ENCODE measurements around the gene DDX6. TPM values are rescaled to one million over a fixed set of nuclear protein-coding genes. Genes with fewer than 3 reads are reported as not detected.

DDX6 gene
- total and polyA plus RNA-seq, 2 donors (not counting 3 experiments of a cell fraction or from before 2014, with no cell fraction given), result 19.1 to 138 TPM

DNA sequence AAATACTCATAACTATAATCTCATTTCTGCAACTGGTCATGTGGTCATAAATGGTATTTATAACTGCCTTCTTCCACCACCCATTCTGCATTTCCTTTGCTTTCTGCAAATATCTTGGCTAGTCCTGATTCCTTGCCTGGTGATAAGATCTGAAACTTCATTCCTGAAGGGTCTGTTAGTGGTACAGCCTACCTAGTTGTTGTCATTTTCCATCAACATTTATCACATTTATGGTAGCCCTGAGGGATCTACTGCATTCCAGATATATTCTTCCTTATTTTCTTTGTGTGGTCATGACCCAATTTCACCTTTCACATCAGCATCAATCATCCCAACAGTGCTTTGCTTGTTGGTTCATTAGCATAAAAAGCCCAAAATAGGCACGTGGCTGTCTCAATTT lies 50.1 kb downstream of the DDX6 start:
- no peaks in the 10 kb centered on the region for H4K20me1 ChIP-seq (replicated peaks; ENCODE audit: control insufficient read depth, extremely low read depth, insufficient read depth, low read length)
- no peaks in the 10 kb centered on the region for H3K9me3 ChIP-seq (replicated peaks; ENCODE audit: control insufficient read depth, insufficient read depth, low read length)
- no peak overlapping the region for H3K9ac ChIP-seq (replicated peaks; ENCODE audit: extremely low read depth, insufficient read depth, low read length)
- no peaks in the 10 kb centered on the region for H3K4me1 ChIP-seq (ENCODE audit: control insufficient read depth, extremely low read depth, insufficient read depth, low read length)
- H3K4me3 ChIP-seq (replicated peaks in 1 of 3; ENCODE audit: insufficient read depth in 1 of 3, low read depth in 1 of 3, low read length in 3 of 3), result no peak overlapping the region
- POLR2A ChIA-PET, result no interaction called here
- H3K27ac ChIP-seq (ENCODE audit: insufficient read depth, low read depth, low read length), result no peak overlapping the region
- no peaks in the 10 kb centered on the region for H3K36me3 ChIP-seq (ENCODE audit: control insufficient read depth in 2 of 2, extremely low read depth in 1 of 2, insufficient read depth in 2 of 2, low read length in 2 of 2)
- DNase-seq (ENCODE audit: low read depth, low spot score) (no peak), FAIRE-seq (no peak)
- intact Hi-C loops (cut with micrococcal nuclease), result no loop called here
- no peak overlapping the region for H3K4me2 ChIP-seq (ENCODE audit: insufficient read depth, low read length)
- BruUV-seq (replicated peaks), result no TSS peak
- CTCF ChIA-PET, result interaction anchor here (2.0 kb wide), 1 partner anchor 51 kb away, joined by 9 read pairs; no protein-coding TSS in a partner anchor
- TF ChIP-seq POLR2A (IDR thresholded peaks at IDR 0.05; ENCODE audit: low read depth, low read length), result no peak
- no peak for TF ChIP-seq GATA2 (IDR thresholded peaks at IDR 0.05; ENCODE audit: insufficient read depth, insufficient read length, low read depth, low read length)
- TF ChIP-seq, protein P1, sequence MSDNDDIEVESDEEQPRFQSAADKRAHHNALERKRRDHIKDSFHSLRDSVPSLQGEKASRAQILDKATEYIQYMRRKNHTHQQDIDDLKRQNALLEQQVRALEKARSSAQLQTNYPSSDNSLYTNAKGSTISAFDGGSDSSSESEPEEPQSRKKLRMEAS (IDR thresholded peaks at IDR 0.05; ENCODE audit: insufficient read depth, insufficient read length), result no peak
- TF ChIP-seq JUN (IDR thresholded peaks at IDR 0.05; ENCODE audit: borderline replicate concordance, insufficient read depth, insufficient read length, low read depth), result no peak
- no peak for TF ChIP-seq FOS (IDR thresholded peaks at IDR 0.05; ENCODE audit: borderline replicate concordance, insufficient read depth, low read length)
- no peak for TF ChIP-seq EZH2 (IDR thresholded peaks at IDR 0.05; ENCODE audit: borderline replicate concordance, low read depth, low read length, severe bottlenecking)
- no peak for TF ChIP-seq POLR2AphosphoS5 (IDR thresholded peaks at IDR 0.05; ENCODE audit: insufficient read depth, low read depth, low read length)
- TF ChIP-seq, protein P2, sequence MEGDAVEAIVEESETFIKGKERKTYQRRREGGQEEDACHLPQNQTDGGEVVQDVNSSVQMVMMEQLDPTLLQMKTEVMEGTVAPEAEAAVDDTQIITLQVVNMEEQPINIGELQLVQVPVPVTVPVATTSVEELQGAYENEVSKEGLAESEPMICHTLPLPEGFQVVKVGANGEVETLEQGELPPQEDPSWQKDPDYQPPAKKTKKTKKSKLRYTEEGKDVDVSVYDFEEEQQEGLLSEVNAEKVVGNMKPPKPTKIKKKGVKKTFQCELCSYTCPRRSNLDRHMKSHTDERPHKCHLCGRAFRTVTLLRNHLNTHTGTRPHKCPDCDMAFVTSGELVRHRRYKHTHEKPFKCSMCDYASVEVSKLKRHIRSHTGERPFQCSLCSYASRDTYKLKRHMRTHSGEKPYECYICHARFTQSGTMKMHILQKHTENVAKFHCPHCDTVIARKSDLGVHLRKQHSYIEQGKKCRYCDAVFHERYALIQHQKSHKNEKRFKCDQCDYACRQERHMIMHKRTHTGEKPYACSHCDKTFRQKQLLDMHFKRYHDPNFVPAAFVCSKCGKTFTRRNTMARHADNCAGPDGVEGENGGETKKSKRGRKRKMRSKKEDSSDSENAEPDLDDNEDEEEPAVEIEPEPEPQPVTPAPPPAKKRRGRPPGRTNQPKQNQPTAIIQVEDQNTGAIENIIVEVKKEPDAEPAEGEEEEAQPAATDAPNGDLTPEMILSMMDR (IDR thresholded peaks at IDR 0.05; ENCODE audit: extremely low read depth in 1 of 2, insufficient read depth in 1 of 2, low read depth in 1 of 2, low read length in 2 of 2), result no peak
- TF ChIP-seq MYC (IDR thresholded peaks at IDR 0.05; ENCODE audit: low read depth, low read length), result no peak
- H3K79me2 ChIP-seq (ENCODE audit: control insufficient read depth, insufficient read depth, low read length), result no peaks in the 10 kb centered on the region
- peaks cover 2% of the 10 kb centered on the region in 2 experiments for H3K27me3 ChIP-seq (ENCODE audit: control insufficient read depth in 2 of 2, insufficient read depth in 2 of 2, low read length in 2 of 2)
- no peaks in the 10 kb centered on the region for H3K9me1 ChIP-seq (replicated peaks; ENCODE audit: control insufficient read depth, extremely low read depth, insufficient read depth, low read length)
- dilution Hi-C loops (cut with MboI; ENCODE audit: extremely low pct_ligation_motif_present, low sequenced_read_pairs), result no loop called here
- no peak overlapping the region for H2AFZ ChIP-seq (ENCODE audit: low read depth, low read length)
